Vagina (tissue), 2 donors: Measurements from ENCODE around the gene KCNMB4.

Experiments
- CTCF ChIP-seq, 3 experiments: fragments of 450-650 bp in 2 of 3; fragments of 200-600 bp in 1 of 3; sonication (generic) in 1 of 3; IDR thresholded peaks; one replicate each; pipeline ENCODE4 v1.5.1; 2017 to 2019; ENCODE audit warnings: antibody characterized with exemption in 3 of 3, mild to moderate bottlenecking in 2 of 3, moderate library complexity in 2 of 3
- POLR2AphosphoS5 ChIP-seq, 2 donors: sonication (generic); formaldehyde crosslinking; IDR thresholded peaks; one replicate each; pipeline ENCODE4 v1.9.0; 2017; ENCODE audit warnings: antibody characterized with exemption in 2 of 2, mild to moderate bottlenecking in 2 of 2, low read depth in 1 of 2; ENCODE audit not compliant: insufficient read depth in 1 of 2

GRCh38 chr12:70482764-70483163 lies 116.7 kb downstream of the KCNMB4 start:
- no peak for TF ChIP-seq POLR2AphosphoS5 (IDR thresholded peaks at IDR 0.05; ENCODE audit: insufficient read depth in 1 of 2, low read depth in 1 of 2)
- TF ChIP-seq CTCF (IDR thresholded peaks at IDR 0.05) = no peak
